PC-3 (cell line): Measurements from ENCODE around the gene LRRC4B.

Experiments
- CTCF ChIP-seq: fragments of 300-600 bp; sonication (generic); conservative IDR thresholded peaks from 2 replicates; pipeline ENCODE4 v1.5.1; 2017; ENCODE audit warnings: antibody characterized with exemption, low read depth, mild to moderate bottlenecking, low read length
- EZH2 ChIP-seq: fragments of 300-600 bp; sonication (generic); IDR thresholded peaks from one replicate; pipeline ENCODE4 v1.6.1; 2017; ENCODE audit warnings: antibody characterized with exemption, mild to moderate bottlenecking, low read length; ENCODE audit not compliant: unreplicated experiment
- EZH2phosphoT487 ChIP-seq: fragments of 300-600 bp; sonication (generic); IDR thresholded peaks from 2 replicates; pipeline ENCODE4 v1.6.1; 2018; ENCODE audit warnings: mild to moderate bottlenecking, antibody characterized with exemption, low read length, borderline replicate concordance

GRCh38 chr19:50480281-50481111, 87.7 kb downstream of the LRRC4B start:
- TF ChIP-seq EZH2phosphoT487: no peak
- no peak for TF ChIP-seq CTCF
- no peak for TF ChIP-seq EZH2
